ENCODE data around the gene TMEM145. TPM values are rescaled to one million over a fixed set of nuclear protein-coding genes. Genes with fewer than 3 reads are reported as not detected.

Gene TMEM145
- total RNA-seq, 1 donor, result not detected

DNA sequence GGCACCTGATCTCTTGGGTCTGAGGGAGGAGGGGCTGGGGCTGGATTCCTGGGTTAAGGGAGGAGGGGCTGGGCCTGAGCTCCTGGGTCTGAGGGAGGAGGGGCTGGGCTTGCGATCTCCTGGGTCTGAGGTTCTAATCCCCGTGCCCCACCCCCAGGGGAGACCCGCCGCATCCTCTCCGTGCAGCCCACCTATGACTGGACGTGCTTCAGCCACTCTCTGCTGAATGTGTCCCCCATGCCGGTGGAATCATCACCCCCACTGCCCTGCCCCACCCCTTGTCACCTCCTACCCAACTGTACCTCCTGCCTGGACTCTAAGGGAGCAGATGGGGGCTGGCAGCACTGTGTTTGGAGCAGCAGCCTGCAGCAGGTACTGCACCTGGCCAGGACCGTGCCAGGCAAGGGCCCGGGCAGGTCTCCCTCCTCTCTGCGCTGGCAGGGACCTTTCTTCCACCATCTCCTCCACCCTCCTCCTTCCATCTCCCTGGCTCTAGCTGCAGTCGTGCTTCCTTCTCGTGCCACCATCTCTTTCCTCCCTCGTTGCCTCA, 49.9 kb downstream of the TMEM145 start:
- H3K4me3 ChIP-seq (ENCODE audit: low read length), result no peak overlapping the region
- H3K27me3 ChIP-seq (ENCODE audit: insufficient read depth, low read length), result no peaks in the 10 kb centered on the region
- no peaks in the 10 kb centered on the region for H3K9me3 ChIP-seq (ENCODE audit: low read depth, low read length)
- peaks cover 11% of the 10 kb centered on the region for H3K4me1 ChIP-seq (ENCODE audit: insufficient read depth, low read length)

DNA sequence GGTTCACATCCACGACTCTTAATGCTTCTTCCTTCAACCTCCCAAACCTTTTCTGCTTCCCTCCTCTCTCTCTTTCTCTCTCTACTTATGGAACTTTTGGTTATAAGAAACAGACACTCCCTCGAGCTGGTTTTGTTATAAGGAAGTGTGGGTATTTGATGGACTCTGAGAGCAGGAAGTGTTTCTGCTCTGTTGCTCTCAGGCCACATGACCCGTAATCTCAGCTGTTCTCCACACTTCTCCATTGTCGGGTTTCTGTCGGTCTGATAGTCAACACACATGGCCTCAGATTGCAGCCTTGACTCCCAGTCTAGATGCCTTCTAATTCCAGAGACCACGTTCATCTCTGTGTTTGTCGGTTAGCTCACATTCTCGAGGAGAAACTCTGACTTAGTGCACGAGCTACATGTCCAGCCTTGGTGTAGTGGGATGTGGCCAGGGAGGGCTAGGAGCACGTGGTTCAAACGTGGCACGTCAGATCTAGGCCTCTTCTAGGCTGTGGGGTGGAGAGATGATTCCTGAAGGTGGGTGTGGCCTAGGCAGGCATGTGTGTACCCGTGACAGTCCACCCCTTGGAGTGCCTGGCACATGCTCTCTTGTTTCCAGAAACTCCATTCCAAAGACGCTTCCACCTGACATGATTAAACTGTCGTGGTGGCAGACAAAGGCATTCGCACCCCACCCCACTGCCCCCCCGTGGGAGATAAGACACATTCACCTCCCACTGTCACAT, 50.7 kb downstream of the TMEM145 start:
- H3K9me3 ChIP-seq (ENCODE audit: low read depth, low read length), result no peaks in the 10 kb centered on the region
- H3K27me3 ChIP-seq (ENCODE audit: insufficient read depth, low read length), result no peaks in the 10 kb centered on the region
- H3K4me3 ChIP-seq (ENCODE audit: low read length), result no peak overlapping the region
- H3K4me1 ChIP-seq (ENCODE audit: insufficient read depth, low read length), result peaks cover 11% of the 10 kb centered on the region

DNA sequence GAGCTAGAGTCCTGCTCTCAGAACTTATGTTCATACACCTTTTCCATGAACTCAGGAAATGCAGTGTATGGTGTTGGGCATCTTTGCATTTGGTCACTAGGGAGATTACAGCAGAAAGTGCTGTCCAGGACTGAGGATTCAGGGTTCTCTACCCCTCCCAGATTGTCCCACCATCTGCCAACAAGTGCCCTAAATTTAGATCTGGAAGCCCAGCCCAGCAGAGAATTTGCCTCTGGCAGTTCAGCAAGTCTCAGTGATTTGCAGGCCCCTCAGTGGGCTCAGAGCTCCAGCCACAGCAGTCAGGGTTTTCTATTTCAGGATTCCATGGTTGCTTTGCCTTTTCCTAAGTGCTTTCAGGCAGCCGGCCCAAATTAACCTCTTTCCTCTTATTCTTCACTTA, 53.6 kb downstream of the TMEM145 start:
- Histone ChIP-seq H3K9me3 (ENCODE audit: low read depth, low read length) (no peaks in the 10 kb centered on the region), H3K4me1 (ENCODE audit: insufficient read depth, low read length) (peaks cover 17% of the 10 kb centered on the region), H3K27me3 (ENCODE audit: insufficient read depth, low read length) (no peaks in the 10 kb centered on the region), H3K4me3 (ENCODE audit: low read length) (no peak overlapping the region)

DNA sequence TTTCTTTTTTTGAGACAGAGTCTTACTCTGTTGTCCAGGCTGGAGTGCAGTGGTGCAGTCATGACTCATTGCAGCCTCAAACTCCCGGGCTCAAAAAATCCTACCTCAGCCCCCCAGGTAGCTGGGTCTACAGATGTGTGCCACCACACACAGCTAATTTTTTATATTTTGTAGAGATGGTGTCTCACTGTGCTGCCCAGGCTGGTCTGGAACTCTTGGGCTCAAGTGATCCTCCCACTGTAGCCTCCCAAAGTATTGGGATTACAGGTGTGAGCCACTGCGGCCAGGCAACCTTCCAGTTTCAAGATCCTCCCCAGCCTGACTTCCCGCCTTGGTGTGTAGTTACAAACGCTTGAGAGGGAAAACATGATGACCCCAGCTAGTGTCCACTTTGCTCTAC, 54.8 kb downstream of the TMEM145 start:
- H3K27me3 ChIP-seq (ENCODE audit: insufficient read depth, low read length), result no peaks in the 10 kb centered on the region
- peaks cover 17% of the 10 kb centered on the region for H3K4me1 ChIP-seq (ENCODE audit: insufficient read depth, low read length)
- H3K4me3 ChIP-seq (ENCODE audit: low read length), result no peak overlapping the region
- no peaks in the 10 kb centered on the region for H3K9me3 ChIP-seq (ENCODE audit: low read depth, low read length)

DNA sequence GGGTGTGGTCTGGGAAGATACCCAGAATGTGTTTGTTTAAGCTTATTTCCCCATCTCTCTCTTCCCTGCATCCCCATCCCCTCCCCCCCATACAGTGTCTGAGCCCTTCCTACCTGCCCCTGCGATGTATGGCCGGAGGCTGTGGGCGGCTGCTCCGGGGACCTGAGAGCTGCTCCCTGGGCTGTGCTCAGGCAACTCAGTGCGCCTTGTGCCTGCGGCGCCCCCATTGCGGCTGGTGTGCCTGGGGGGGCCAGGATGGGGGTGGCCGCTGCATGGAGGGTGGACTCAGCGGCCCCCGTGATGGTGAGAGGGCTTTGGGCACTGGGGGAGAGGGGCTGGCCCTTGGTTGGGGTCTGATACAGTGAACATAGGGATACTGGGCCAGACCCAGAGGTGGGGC, 55.3 kb downstream of the TMEM145 start:
- no peak overlapping the region for H3K4me3 ChIP-seq (ENCODE audit: low read length)
- no peaks in the 10 kb centered on the region for H3K9me3 ChIP-seq (ENCODE audit: low read depth, low read length)
- no peaks in the 10 kb centered on the region for H3K27me3 ChIP-seq (ENCODE audit: insufficient read depth, low read length)
- peaks cover 12% of the 10 kb centered on the region for H3K4me1 ChIP-seq (ENCODE audit: insufficient read depth, low read length)

DNA sequence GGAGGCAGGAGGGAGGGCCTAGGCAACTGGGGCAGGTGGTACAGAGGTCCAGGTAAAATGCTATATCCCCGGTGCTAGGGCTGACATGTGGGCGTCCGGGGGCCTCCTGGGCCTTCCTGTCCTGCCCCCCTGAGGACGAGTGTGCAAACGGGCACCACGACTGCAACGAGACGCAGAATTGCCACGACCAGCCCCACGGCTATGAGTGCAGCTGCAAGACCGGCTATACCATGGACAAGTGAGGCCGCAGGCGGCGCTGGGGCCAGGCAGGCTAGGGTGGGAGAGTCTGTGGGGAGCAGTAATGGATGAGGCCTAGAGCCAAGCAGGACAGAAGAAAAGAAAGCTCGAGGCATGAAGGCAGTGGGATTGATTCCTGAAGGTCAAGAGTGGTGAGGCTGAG, 55.7 kb downstream of the TMEM145 start:
- H3K4me1 ChIP-seq (ENCODE audit: insufficient read depth, low read length), result peaks cover 11% of the 10 kb centered on the region
- H3K9me3 ChIP-seq (ENCODE audit: low read depth, low read length), result no peaks in the 10 kb centered on the region
- H3K27me3 ChIP-seq (ENCODE audit: insufficient read depth, low read length), result no peaks in the 10 kb centered on the region
- H3K4me3 ChIP-seq (ENCODE audit: low read length), result no peak overlapping the region

DNA sequence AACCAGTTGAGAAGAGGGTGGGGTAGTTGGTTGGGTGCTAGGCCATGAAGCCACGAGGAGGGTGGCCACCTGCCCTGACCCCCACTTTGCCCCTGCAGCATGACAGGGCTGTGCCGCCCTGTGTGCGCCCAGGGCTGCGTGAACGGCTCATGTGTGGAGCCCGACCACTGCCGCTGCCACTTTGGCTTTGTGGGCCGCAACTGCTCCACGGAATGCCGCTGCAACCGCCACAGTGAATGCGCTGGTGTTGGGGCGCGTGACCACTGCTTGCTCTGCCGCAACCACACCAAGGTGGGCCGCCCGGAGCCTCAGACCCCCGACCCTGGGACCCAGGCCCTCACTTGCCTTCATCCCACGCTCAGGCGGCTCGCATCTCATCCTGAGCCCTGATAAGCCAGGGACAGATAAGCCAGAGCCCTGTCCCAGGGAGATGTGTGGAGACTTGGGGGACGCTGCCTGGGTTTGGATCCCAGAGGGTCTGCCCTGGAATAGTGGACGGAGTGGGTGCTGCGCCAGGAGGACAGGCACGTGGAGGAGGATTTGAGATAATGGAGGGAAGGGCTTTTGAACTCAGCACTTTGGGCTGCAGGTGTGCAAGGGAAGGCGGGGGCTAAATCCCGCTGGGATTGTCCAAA, 56.4 kb downstream of the TMEM145 start:
- Histone ChIP-seq H3K9me3 (ENCODE audit: low read depth, low read length) (no peaks in the 10 kb centered on the region), H3K27me3 (ENCODE audit: insufficient read depth, low read length) (no peaks in the 10 kb centered on the region), H3K4me3 (ENCODE audit: low read length) (no peak overlapping the region), H3K4me1 (ENCODE audit: insufficient read depth, low read length) (peaks cover 8% of the 10 kb centered on the region)

DNA sequence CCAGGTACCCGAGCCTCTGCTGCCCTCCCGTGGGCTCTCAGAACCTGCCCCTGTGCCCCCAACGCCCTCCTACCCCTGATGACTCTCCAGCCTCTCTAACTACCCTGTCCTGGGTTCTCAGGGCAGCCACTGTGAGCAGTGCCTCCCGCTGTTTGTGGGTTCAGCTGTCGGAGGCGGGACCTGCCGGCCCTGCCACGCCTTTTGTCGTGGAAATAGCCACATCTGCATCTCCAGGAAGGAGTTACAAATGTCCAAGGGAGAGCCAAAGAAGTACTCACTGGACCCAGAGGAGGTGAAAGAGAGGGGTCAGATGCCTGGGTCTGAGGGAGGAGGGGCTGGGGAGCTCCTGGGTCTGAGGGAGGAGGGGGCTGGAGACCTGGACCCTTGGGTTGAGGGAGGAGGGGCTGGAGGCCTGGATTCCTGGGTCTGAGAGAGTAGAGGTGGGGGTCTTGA, 57.0 kb downstream of the TMEM145 start:
- H3K27me3 ChIP-seq (ENCODE audit: insufficient read depth, low read length), result no peaks in the 10 kb centered on the region
- H3K4me1 ChIP-seq (ENCODE audit: insufficient read depth, low read length), result peaks cover 6% of the 10 kb centered on the region
- H3K4me3 ChIP-seq (ENCODE audit: low read length), result no peak overlapping the region
- no peaks in the 10 kb centered on the region for H3K9me3 ChIP-seq (ENCODE audit: low read depth, low read length)

DNA sequence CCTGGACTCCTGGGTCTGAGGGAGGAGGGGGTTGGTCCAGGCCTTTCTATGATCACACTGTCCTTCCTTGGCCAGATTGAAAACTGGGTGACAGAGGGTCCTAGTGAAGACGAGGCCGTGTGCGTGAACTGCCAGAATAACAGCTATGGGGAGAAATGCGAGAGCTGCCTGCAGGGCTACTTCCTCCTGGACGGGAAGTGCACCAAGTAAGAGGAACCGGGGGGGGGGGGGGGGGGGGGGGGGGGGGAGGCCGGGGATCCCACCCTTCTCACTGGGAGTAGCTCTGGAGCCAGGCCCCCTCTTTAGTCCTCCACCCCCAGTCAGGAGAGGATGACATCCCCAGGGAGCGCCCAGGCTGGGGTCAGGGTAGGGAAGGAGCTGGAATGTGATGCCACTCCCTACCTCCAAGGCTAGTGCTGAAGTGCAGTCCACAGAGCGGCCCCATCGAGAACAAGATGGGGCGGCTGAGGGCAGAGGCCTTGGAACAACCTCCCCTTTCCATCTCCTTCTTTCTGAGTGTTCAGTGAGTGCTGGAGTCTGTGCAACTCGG, 57.6 kb downstream of the TMEM145 start:
- H3K4me1 ChIP-seq (ENCODE audit: insufficient read depth, low read length), result peaks cover 6% of the 10 kb centered on the region
- no peaks in the 10 kb centered on the region for H3K27me3 ChIP-seq (ENCODE audit: insufficient read depth, low read length)
- H3K9me3 ChIP-seq (ENCODE audit: low read depth, low read length), result no peaks in the 10 kb centered on the region
- no peak overlapping the region for H3K4me3 ChIP-seq (ENCODE audit: low read length)

Other genes starting within 250 kb of the TMEM145 start
- gene GRIK5, start 243.1 kb upstream of the TMEM145 start, total RNA-seq, result 0.21 TPM
- 21.5 TPM for gene ZNF574, start 237.1 kb upstream of the TMEM145 start, total RNA-seq
- 8.3 TPM for gene POU2F2, start 180.9 kb upstream of the TMEM145 start, total RNA-seq
- gene DEDD2, start 95.6 kb upstream of the TMEM145 start, total RNA-seq, result 128 TPM
- 5.2 TPM for gene ZNF526, start 93.0 kb upstream of the TMEM145 start, total RNA-seq
- gene GSK3A, start 70.7 kb upstream of the TMEM145 start, total RNA-seq, result 13.1 TPM
- gene ERF, start 58.2 kb upstream of the TMEM145 start, total RNA-seq, result 35.2 TPM
- gene CIC, start 44.1 kb upstream of the TMEM145 start, total RNA-seq, result 36.0 TPM
- gene PRR19, start 11.2 kb upstream of the TMEM145 start, total RNA-seq, result not detected
- gene PAFAH1B3, start 10.7 kb upstream of the TMEM145 start, total RNA-seq, result 8.7 TPM
- gene MEGF8, start 12.3 kb downstream of the TMEM145 start, total RNA-seq, result 1.6 TPM
- not detected for gene CNFN, start 77.0 kb downstream of the TMEM145 start, total RNA-seq
- 2.5 TPM for gene LIPE, start 114.1 kb downstream of the TMEM145 start, total RNA-seq
- not detected for gene CXCL17, start 129.6 kb downstream of the TMEM145 start, total RNA-seq
- 1.9 TPM for gene CEACAM1, start 215.2 kb downstream of the TMEM145 start, total RNA-seq